Endothelial cell of umbilical vein (primary cell): Measurements from ENCODE around the gene SPON1.

Source experiments
- EZH2 ChIP-seq: IDR thresholded peaks from 2 replicates; pipeline ENCODE4 v1.6.1; 2012; ENCODE audit warnings: borderline replicate concordance, low read depth, mild to moderate bottlenecking, moderate library complexity, low read length, inconsistent platforms; ENCODE audit not compliant: severe bottlenecking
- JUN ChIP-seq: IDR thresholded peaks from 2 replicates; pipeline ENCODE4 v1.6.1; 2011; ENCODE audit warnings: borderline replicate concordance, low read depth; ENCODE audit not compliant: insufficient read length, insufficient read depth
- MAX ChIP-seq: IDR thresholded peaks from 2 replicates; pipeline ENCODE4 v1.6.1; 2011; ENCODE audit not compliant: insufficient read depth, insufficient read length
- MYC ChIP-seq: IDR thresholded peaks from one replicate; pipeline ENCODE4 v1.6.1; 2011; ENCODE audit warnings: mild to moderate bottlenecking, low read depth, low read length
- POLR2A ChIP-seq: IDR thresholded peaks from 2 replicates; pipeline ENCODE4 v1.6.1; 2012; ENCODE audit warnings: low read depth, mild to moderate bottlenecking, control low read depth, low read length
- POLR2AphosphoS5 ChIP-seq: IDR thresholded peaks from 2 replicates; pipeline ENCODE4 v1.6.1; 2012; ENCODE audit warnings: low read depth, mild to moderate bottlenecking, control low read depth, low read length, moderate library complexity; ENCODE audit not compliant: insufficient read depth
- TF ChIP-seq, protein P1 (sequence below), 2 donors: IDR thresholded peaks; 1 replicate in 1 of 2; 2 replicates in 1 of 2; pipeline ENCODE4 v1.5.1; 2011; ENCODE audit warnings: low read length in 2 of 2, mild to moderate bottlenecking in 2 of 2, moderate library complexity in 2 of 2, control low read depth in 1 of 2, inconsistent platforms in 1 of 2, low read depth in 1 of 2; ENCODE audit not compliant: insufficient read depth in 1 of 2; ENCODE audit errors: extremely low read depth in 1 of 2

- TF ChIP-seq JUN = no peak
- no peak for TF ChIP-seq POLR2A
- TF ChIP-seq, protein P1, sequence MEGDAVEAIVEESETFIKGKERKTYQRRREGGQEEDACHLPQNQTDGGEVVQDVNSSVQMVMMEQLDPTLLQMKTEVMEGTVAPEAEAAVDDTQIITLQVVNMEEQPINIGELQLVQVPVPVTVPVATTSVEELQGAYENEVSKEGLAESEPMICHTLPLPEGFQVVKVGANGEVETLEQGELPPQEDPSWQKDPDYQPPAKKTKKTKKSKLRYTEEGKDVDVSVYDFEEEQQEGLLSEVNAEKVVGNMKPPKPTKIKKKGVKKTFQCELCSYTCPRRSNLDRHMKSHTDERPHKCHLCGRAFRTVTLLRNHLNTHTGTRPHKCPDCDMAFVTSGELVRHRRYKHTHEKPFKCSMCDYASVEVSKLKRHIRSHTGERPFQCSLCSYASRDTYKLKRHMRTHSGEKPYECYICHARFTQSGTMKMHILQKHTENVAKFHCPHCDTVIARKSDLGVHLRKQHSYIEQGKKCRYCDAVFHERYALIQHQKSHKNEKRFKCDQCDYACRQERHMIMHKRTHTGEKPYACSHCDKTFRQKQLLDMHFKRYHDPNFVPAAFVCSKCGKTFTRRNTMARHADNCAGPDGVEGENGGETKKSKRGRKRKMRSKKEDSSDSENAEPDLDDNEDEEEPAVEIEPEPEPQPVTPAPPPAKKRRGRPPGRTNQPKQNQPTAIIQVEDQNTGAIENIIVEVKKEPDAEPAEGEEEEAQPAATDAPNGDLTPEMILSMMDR (IDR thresholded peaks at IDR 0.05; ENCODE audit: extremely low read depth in 1 of 2, insufficient read depth in 1 of 2, low read depth in 1 of 2, low read length in 2 of 2) = no peak
- no peak for TF ChIP-seq POLR2AphosphoS5
- no peak for TF ChIP-seq EZH2
- no peak for TF ChIP-seq MAX
- no peak for TF ChIP-seq MYC
These were observed 17.6 kb upstream of the SPON1 start for GRCh38 chr11:13944911-13945425.
